OCI-LY1 (cell line): ENCODE data around the gene CAMK2D.

ENCODE experiments used
- H2AFZ ChIP-seq: fragments of 200-600 bp; sonication (generic), shearing (Covaris generic); 2 replicates; pipeline ENCODE4 v1.6.0; 2014; ENCODE audit warnings: antibody characterized with exemption, mild to moderate bottlenecking, low read length
- H3F3A ChIP-seq: fragments of 200-600 bp; sonication (generic), shearing (Covaris generic); 2 replicates; pipeline ENCODE4 v1.6.0; 2014; ENCODE audit warnings: mild to moderate bottlenecking, antibody characterized with exemption, low read length, moderate library complexity; ENCODE audit not compliant: insufficient read depth
- H3K27ac ChIP-seq: fragments of 200-600 bp; sonication (generic); 2 replicates; pipeline ENCODE4 v1.5.1; 2014; ENCODE audit warnings: low read length, mixed run types, mild to moderate bottlenecking, low read depth; ENCODE audit not compliant: poor library complexity, severe bottlenecking
- H3K27me3 ChIP-seq: fragments of 200-600 bp; sonication (generic); 2 replicates; pipeline ENCODE4 v1.6.0; 2014; ENCODE audit warnings: antibody characterized with exemption, mild to moderate bottlenecking, low read length, moderate library complexity; ENCODE audit not compliant: insufficient read depth
- H3K36me3 ChIP-seq: fragments of 200-600 bp; sonication (generic); 2 replicates; pipeline ENCODE4 v1.6.1; 2014; ENCODE audit warnings: mild to moderate bottlenecking, antibody characterized with exemption, low read length, moderate library complexity, mixed read lengths; ENCODE audit not compliant: insufficient read depth
- H3K4me1 ChIP-seq: fragments of 200-600 bp; sonication (generic); 2 replicates; pipeline ENCODE4 v1.5.1; 2014; ENCODE audit warnings: mild to moderate bottlenecking, low read length, moderate library complexity; ENCODE audit not compliant: insufficient read depth, severe bottlenecking
- H3K4me2 ChIP-seq: fragments of 200-600 bp; sonication (generic), shearing (Covaris generic); 2 replicates; pipeline ENCODE4 v1.6.1; 2014; ENCODE audit warnings: low read length
- H3K4me3 ChIP-seq: fragments of 200-600 bp; sonication (generic); 2 replicates; pipeline ENCODE4 v1.5.1; 2014; ENCODE audit warnings: low read length, low read depth, mild to moderate bottlenecking, mixed read lengths; ENCODE audit not compliant: poor library complexity, severe bottlenecking
- H3K79me2 ChIP-seq: fragments of 200-600 bp; shearing (Covaris generic); 2 replicates; pipeline ENCODE4 v1.6.1; 2016; ENCODE audit warnings: mixed run types, low read length, mixed read lengths; ENCODE audit not compliant: insufficient read depth
- H3K9ac ChIP-seq: fragments of 200-600 bp; sonication (generic), shearing (Covaris generic); 2 replicates; pipeline ENCODE4 v1.6.1; 2014; ENCODE audit warnings: mild to moderate bottlenecking, low read length, mixed read lengths
- H3K9me2 ChIP-seq: fragments of 200-600 bp; sonication (generic), shearing (Covaris generic); 2 replicates; pipeline ENCODE4 v1.6.1; 2014; ENCODE audit warnings: low read depth, mild to moderate bottlenecking, low read length, mixed read lengths
- H3K9me3 ChIP-seq: fragments of 200-600 bp; shearing (Covaris generic); 2 replicates; pipeline ENCODE4 v1.6.1; 2014; ENCODE audit warnings: low read length, mixed read lengths
- H4K20me1 ChIP-seq: fragments of 200-600 bp; sonication (generic), shearing (Covaris generic); 2 replicates; pipeline ENCODE4 v1.6.0; 2016; ENCODE audit warnings: mild to moderate bottlenecking, low read length; ENCODE audit not compliant: insufficient read depth
- EZH2 ChIP-seq: fragments of 200-600 bp; sonication (generic), shearing (Covaris generic); IDR thresholded peaks from 2 replicates; pipeline ENCODE4 v1.8.0; 2017; ENCODE audit warnings: borderline replicate concordance, mixed run types, mild to moderate bottlenecking, antibody characterized with exemption, low read length, moderate library complexity, mixed read lengths
- TF ChIP-seq, protein P1 (sequence below): fragments of 200-600 bp; sonication (generic), shearing (Covaris generic); IDR thresholded peaks from 2 replicates; pipeline ENCODE4 v1.5.1; 2017; ENCODE audit warnings: mild to moderate bottlenecking, antibody characterized with exemption, low read length, moderate library complexity, mixed read lengths

CAMK2D gene

DNA sequence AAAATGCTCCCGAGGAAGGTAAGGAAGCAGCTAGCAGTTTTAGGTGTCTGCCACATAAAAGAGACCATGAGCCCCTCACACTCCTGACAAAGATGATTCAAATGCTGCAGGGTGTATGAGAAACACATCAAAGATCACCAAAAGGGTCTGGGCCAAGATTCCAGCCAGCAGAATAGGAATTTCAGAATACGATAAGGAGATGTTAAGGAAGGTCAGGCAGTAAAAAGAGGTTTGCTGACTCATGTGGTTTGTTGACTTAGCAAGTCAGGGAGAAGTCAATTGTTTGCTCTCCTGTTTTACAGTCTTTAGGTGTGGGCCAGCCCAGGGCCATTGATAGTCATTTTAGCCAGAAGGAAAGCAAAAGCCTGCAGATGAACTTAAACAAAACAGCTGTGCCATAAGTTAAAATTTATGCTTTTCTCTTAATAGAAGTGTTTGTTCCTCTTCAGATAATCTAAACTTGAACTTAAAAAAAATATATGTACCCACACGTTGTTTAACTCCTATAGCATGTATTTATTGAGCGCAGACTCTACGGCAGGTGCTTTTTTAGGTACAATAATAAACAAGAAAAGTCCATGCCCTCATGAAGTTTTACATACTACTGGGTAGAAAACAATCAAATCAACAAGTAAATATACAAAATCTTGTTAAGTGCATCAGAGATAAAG is 115.6 kb downstream of the CAMK2D start:
- peaks cover 54% of the 10 kb centered on the region for H3K79me2 ChIP-seq
- H3K9ac ChIP-seq: no peak overlapping the region
- no peaks in the 10 kb centered on the region for H3K9me2 ChIP-seq
- H3K36me3 ChIP-seq: peaks cover 27% of the 10 kb centered on the region
- H3F3A ChIP-seq: no peaks in the 10 kb centered on the region; the same call in 1 of the 2 replicates
- no peak overlapping the region for H2AFZ ChIP-seq
- H3K4me3 ChIP-seq: no peak overlapping the region
- H4K20me1 ChIP-seq: no peaks in the 10 kb centered on the region
- peaks cover 64% of the 10 kb centered on the region for H3K4me1 ChIP-seq
- H3K4me2 ChIP-seq: no peak overlapping the region
- no peaks in the 10 kb centered on the region for H3K27me3 ChIP-seq
- TF ChIP-seq, protein P1, sequence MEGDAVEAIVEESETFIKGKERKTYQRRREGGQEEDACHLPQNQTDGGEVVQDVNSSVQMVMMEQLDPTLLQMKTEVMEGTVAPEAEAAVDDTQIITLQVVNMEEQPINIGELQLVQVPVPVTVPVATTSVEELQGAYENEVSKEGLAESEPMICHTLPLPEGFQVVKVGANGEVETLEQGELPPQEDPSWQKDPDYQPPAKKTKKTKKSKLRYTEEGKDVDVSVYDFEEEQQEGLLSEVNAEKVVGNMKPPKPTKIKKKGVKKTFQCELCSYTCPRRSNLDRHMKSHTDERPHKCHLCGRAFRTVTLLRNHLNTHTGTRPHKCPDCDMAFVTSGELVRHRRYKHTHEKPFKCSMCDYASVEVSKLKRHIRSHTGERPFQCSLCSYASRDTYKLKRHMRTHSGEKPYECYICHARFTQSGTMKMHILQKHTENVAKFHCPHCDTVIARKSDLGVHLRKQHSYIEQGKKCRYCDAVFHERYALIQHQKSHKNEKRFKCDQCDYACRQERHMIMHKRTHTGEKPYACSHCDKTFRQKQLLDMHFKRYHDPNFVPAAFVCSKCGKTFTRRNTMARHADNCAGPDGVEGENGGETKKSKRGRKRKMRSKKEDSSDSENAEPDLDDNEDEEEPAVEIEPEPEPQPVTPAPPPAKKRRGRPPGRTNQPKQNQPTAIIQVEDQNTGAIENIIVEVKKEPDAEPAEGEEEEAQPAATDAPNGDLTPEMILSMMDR: no peak
- no peak for TF ChIP-seq EZH2
- no peaks in the 10 kb centered on the region for H3K9me3 ChIP-seq
- peak overlapping the region; percentile 48 for H3K27ac ChIP-seq

DNA sequence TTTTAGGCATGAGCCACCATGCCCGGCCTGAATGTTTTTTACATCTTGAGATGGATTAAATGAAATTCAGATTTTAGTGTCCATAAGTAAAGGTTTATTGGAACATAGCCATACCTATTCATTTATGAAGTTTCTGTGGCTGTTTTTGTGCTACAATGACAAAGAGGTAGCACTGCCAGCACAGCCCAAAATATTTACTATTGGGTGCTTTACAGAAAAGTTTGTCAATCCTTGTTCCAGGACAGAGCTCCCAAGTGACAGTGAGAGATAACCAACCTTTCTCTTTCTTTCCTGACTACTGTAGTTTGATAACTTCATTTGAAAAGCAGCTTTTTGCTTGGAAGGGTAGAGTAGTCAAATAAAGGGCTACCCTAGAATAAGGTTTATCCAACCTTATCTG is 116.2 kb downstream of the CAMK2D start:
- Histone ChIP-seq H3K4me1 (peaks cover 70% of the 10 kb centered on the region), H3K4me2 (no peak overlapping the region), H4K20me1 (no peaks in the 10 kb centered on the region), H3K4me3 (no peak overlapping the region), H3K36me3 (peaks cover 22% of the 10 kb centered on the region), H3F3A (no peaks in the 10 kb centered on the region), H3K9me2 (no peaks in the 10 kb centered on the region), H3K27ac (peak overlapping the region; percentile 48), H3K27me3 (no peaks in the 10 kb centered on the region), H3K79me2 (peaks cover 50% of the 10 kb centered on the region), H2AFZ (no peak overlapping the region), H3K9ac (no peak overlapping the region), H3K9me3 (no peaks in the 10 kb centered on the region)
- TF ChIP-seq, protein P1: no peak
- TF ChIP-seq EZH2: no peak

DNA sequence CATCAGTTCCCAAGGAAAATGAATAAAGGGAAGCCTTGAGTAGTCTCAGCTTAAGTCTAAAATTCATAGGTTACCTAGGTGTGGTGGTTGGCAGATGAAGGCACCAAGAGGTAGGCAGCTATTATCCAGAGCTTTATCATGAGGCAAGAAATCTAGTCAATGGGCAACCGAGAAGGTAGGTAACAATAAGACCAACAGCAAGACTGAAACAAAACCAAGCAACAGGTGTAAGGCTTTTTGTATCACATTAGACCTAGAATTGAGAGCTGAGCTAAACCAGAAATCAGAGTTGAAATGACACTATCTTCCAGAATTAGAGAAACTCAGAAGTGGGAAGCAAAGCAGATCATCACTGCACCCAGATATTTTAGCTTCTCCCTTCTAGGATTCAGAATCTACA is 117.1 kb downstream of the CAMK2D start:
- Histone ChIP-seq H3K9me3 (no peaks in the 10 kb centered on the region), H3K4me3 (no peak overlapping the region), H3K79me2 (peaks cover 50% of the 10 kb centered on the region), H3K27ac (peak overlapping the region; percentile 95), H3F3A (no peaks in the 10 kb centered on the region), H3K4me1 (peaks cover 79% of the 10 kb centered on the region), H3K4me2 (no peak overlapping the region), H3K36me3 (peaks cover 16% of the 10 kb centered on the region; the same call in 1 of the 2 replicates), H2AFZ (no peak overlapping the region), H3K9me2 (no peaks in the 10 kb centered on the region), H3K9ac (no peak overlapping the region), H3K27me3 (no peaks in the 10 kb centered on the region), H4K20me1 (no peaks in the 10 kb centered on the region)
- TF ChIP-seq, protein P1: no peak
- no peak for TF ChIP-seq EZH2
